B cell (primary cell): Measurements from ENCODE around the gene CHD5. TPM values are rescaled to one million over a fixed set of nuclear protein-coding genes. Genes with fewer than 3 reads are reported as not detected.

Experiments used
- ATAC-seq: fragments of 200-7000 bp; cut with Tn5 transposase; one replicate; pipeline ENCODE4 v1.10.0; 2021; ENCODE audit warnings: low read depth, mild to moderate bottlenecking, moderate number of reproducible peaks, moderate library complexity
- CTCF ChIA-PET: fragments of 350-600 bp; sonication (Branson Sonifier 250); formaldehyde crosslinking; loops from one replicate; lab custom pipeline; 2021; ENCODE audit warnings: antibody characterized with exemption, inconsistent platforms; lab: Charles Lee
- POLR2A ChIA-PET: fragments of 350-600 bp; sonication (Branson Sonifier 250); formaldehyde crosslinking; loops from one replicate; lab custom pipeline; 2021; ENCODE audit warnings: antibody characterized with exemption; lab: Charles Lee
- DNase-seq: peaks from one replicate; pipeline ENCODE4 v3.0.0; 2013
- H2AFZ ChIP-seq: 2 replicates; pipeline ENCODE4 v1.6.1; 2012; ENCODE audit warnings: mild to moderate bottlenecking, low read depth, low read length; ENCODE audit not compliant: insufficient read depth, poor library complexity, severe bottlenecking
- H3K27ac ChIP-seq, 2 donors: 1 replicate in 1 of 2; 2 replicates in 1 of 2; pipeline ENCODE4 v1.5.1; 2012 to 2013; ENCODE audit warnings: low read length in 2 of 2, mild to moderate bottlenecking in 2 of 2, moderate library complexity in 1 of 2
- H3K27me3 ChIP-seq, 4 experiments: fragments of 200-600 bp in 1 of 4; sonication (generic) in 1 of 4; replicated peaks in 1 of 4; 1 replicate in 2 of 4; 2 replicates in 2 of 4; pipeline versions ENCODE4 v1.6.1 to v1.7.0; 2013 to 2016; ENCODE audit warnings: low read length in 3 of 4, mild to moderate bottlenecking in 2 of 4, mixed read lengths in 1 of 4, moderate library complexity in 1 of 4; ENCODE audit not compliant: insufficient read depth in 4 of 4, control insufficient read depth in 3 of 4; ENCODE audit errors: control extremely low read depth in 1 of 4
- H3K36me3 ChIP-seq, 2 experiments: replicated peaks in 1 of 2; 1 replicate in 1 of 2; 2 replicates in 1 of 2; pipeline versions ENCODE4 v1.6.1 to v1.7.1; 2013; ENCODE audit warnings: low read length in 1 of 2; ENCODE audit not compliant: insufficient read depth in 2 of 2, control insufficient read depth in 1 of 2; ENCODE audit errors: control extremely low read depth in 1 of 2, extremely low read depth in 1 of 2
- H3K4me1 ChIP-seq, 2 donors: fragments of 200-600 bp in 1 of 2; sonication (generic) in 1 of 2; 1 replicate in 1 of 2; 2 replicates in 1 of 2; pipeline versions ENCODE4 v1.5.1 to v1.6.1; 2013 to 2017; ENCODE audit warnings: low read length in 2 of 2; ENCODE audit not compliant: control insufficient read depth in 2 of 2, insufficient read depth in 2 of 2
- H3K4me2 ChIP-seq: replicated peaks from 2 replicates; pipeline ENCODE3; 2012; ENCODE audit warnings: mild to moderate bottlenecking, low read depth, low read length; ENCODE audit not compliant: poor library complexity, severe bottlenecking
- H3K4me3 ChIP-seq, 5 experiments: fragments of 200-600 bp in 1 of 5; sonication (generic) in 1 of 5; 1 replicate in 3 of 5; 2 replicates in 2 of 5; pipeline versions ENCODE4 v1.5.1 to v1.7.0; 2011 to 2016; ENCODE audit warnings: low read length in 4 of 5, mild to moderate bottlenecking in 4 of 5, low read depth in 2 of 5, control low read depth in 1 of 5, moderate library complexity in 1 of 5; ENCODE audit not compliant: insufficient read depth in 1 of 5; ENCODE audit errors: control extremely low read depth in 1 of 5, extremely low read depth in 1 of 5
- H3K79me2 ChIP-seq: fragments of 200-600 bp; sonication (generic); one replicate; pipeline ENCODE4 v1.6.0; 2016; ENCODE audit warnings: low read length; ENCODE audit not compliant: control insufficient read depth, insufficient read depth
- H3K9ac ChIP-seq: fragments of 200-600 bp; sonication (generic); 2 replicates; pipeline ENCODE4 v1.6.1; 2017; ENCODE audit warnings: mild to moderate bottlenecking, low read length, moderate library complexity
- H3K9me3 ChIP-seq, 3 donors: one replicate each; pipeline versions ENCODE4 v1.6.1 to v1.7.1; 2013; ENCODE audit warnings: low read length in 2 of 3; ENCODE audit not compliant: control insufficient read depth in 2 of 3, insufficient read depth in 1 of 3; ENCODE audit errors: control extremely low read depth in 1 of 3
- H4K20me1 ChIP-seq: 2 replicates; pipeline ENCODE4 v1.6.0; 2012; ENCODE audit warnings: mild to moderate bottlenecking, low read length; ENCODE audit not compliant: insufficient read depth, control insufficient read depth, poor library complexity, severe bottlenecking
- H3K27ac Mint-ChIP-seq: one replicate; pipeline ENCODE4 v1.8.0; 2021; ENCODE audit warnings: mixed read lengths
- H3K27me3 Mint-ChIP-seq: one replicate; pipeline ENCODE4 v1.8.0; 2021; ENCODE audit warnings: mixed read lengths
- H3K4me1 Mint-ChIP-seq: one replicate; pipeline ENCODE4 v1.8.0; 2021; ENCODE audit warnings: mixed read lengths
- H3K4me3 Mint-ChIP-seq: one replicate; pipeline ENCODE4 v1.8.0; 2021; ENCODE audit warnings: mixed read lengths
- H3K9me3 Mint-ChIP-seq: one replicate; pipeline ENCODE4 v1.8.0; 2022; ENCODE audit warnings: mixed read lengths; ENCODE audit not compliant: insufficient read depth
- CTCF ChIP-seq: fragments of 200-600 bp; IDR thresholded peaks from one replicate; pipeline ENCODE4 v1.8.0; 2022; ENCODE audit warnings: antibody characterized with exemption, mild to moderate bottlenecking
- EZH2 ChIP-seq: IDR thresholded peaks from 2 replicates; pipeline ENCODE4 v1.6.1; 2012; ENCODE audit warnings: borderline replicate concordance, low read depth, mild to moderate bottlenecking, moderate library complexity, low read length; ENCODE audit not compliant: insufficient read depth, poor library complexity, severe bottlenecking
- WGBS: methylation state at CpG from one replicate; pipeline ENCODE4 v1.1.5; 2013; ENCODE audit warnings: missing lambda C conversion rate; ENCODE audit not compliant: insufficient coverage; 5-methylcytosine and 5-hydroxymethylcytosine counted together
- intact Hi-C: fragments of 100-400 bp; cut with micrococcal nuclease; formaldehyde crosslinking; loops from one replicate; pipeline ENCODE4 v1.10.0; 2022
- polyA plus RNA-seq: library from polyadenylated mRNA; depleted of rRNA; stranded (reverse); fragments of >200 nt; gene quantifications from 2 replicates; pipeline ENCODE4 v1.2.3, GENCODE V29; 2012
- total RNA-seq, 2 donors: library from RNA; stranded (reverse); fragments of 120-200 nt in 1 of 2; gene quantifications; 1 replicate in 1 of 2; 2 replicates in 1 of 2; pipeline versions ENCODE4 v1.2.3 to v1.2.4, GENCODE V29; 2013 to 2022

Gene CHD5
- total and polyA plus RNA-seq, 2 donors (not counting 1 experiment from before 2014, with no cell fraction given), result 0.18 to 0.20 TPM

GRCh38 chr1:6136516-6137220 lies 43.5 kb downstream of the CHD5 start:
- Histone ChIP-seq H3K9ac (no peak overlapping the region), H3K4me3 (no peak overlapping the region), H3K36me3 (no peaks in the 10 kb centered on the region), H3K4me1 (no peaks in the 10 kb centered on the region), H4K20me1 (no peaks in the 10 kb centered on the region), H3K27me3 (no peaks in the 10 kb centered on the region), H3K79me2 (no peaks in the 10 kb centered on the region), H3K4me2 (no peak overlapping the region), H2AFZ (no peak overlapping the region), H3K27ac (no peak overlapping the region), H3K9me3 (peaks cover 0 to 14% (median 0%) of the 10 kb centered on the region in 3 donors)
- Mint-ChIP-seq H3K9me3 (peaks cover 8% of the 10 kb centered on the region), H3K27ac (no peak overlapping the region), H3K4me3 (no peak overlapping the region), H3K27me3 (peaks cover 3% of the 10 kb centered on the region), H3K4me1 (no peaks in the 10 kb centered on the region)
- TF ChIP-seq EZH2 (no peak), CTCF (no peak)
- DNase-seq (no peak), ATAC-seq (no peak)
- ChIA-PET POLR2A (no interaction called here), CTCF (no interaction called here)
- intact Hi-C loops, result no loop called here
- 91% methylated on average over 12 of the region's 16 CpGs for WGBS

- Histone ChIP-seq H3K9me3 (peaks cover 0 to 17% (median 0%) of the 10 kb centered on the region in 3 donors), H3K4me3 (no peak overlapping the region), H3K9ac (no peak overlapping the region), H4K20me1 (no peaks in the 10 kb centered on the region), H3K27ac (no peak overlapping the region), H3K79me2 (no peaks in the 10 kb centered on the region), H3K36me3 (no peaks in the 10 kb centered on the region), H3K4me1 (no peaks in the 10 kb centered on the region), H2AFZ (no peak overlapping the region), H3K27me3 (no peaks in the 10 kb centered on the region), H3K4me2 (no peak overlapping the region)
- intact Hi-C loops, result no loop called here
- peaks cover 3% of the 10 kb centered on the region for H3K27me3 Mint-ChIP-seq
- WGBS, result 90% methylated on average over 22 of the region's 22 CpGs
- CTCF ChIA-PET, result no interaction called here
- ATAC-seq (no peak), DNase-seq (no peak)
- TF ChIP-seq CTCF, result no peak
- TF ChIP-seq EZH2, result no peak
- H3K4me3 Mint-ChIP-seq, result no peak overlapping the region
- POLR2A ChIA-PET, result no interaction called here
- no peak overlapping the region for H3K27ac Mint-ChIP-seq
- H3K9me3 Mint-ChIP-seq, result peaks cover 8% of the 10 kb centered on the region
- H3K4me1 Mint-ChIP-seq, result no peaks in the 10 kb centered on the region
Measured at GRCh38 chr1:6134741-6135510, 45.2 kb downstream of the CHD5 start.
